OCI-M1 (cell line): ENCODE data around the gene PTCHD1.

Source experiments
- DNase-seq: peaks from one replicate; lab custom pipeline; 2025; lab: John Stamatoyannopoulos, UW

Gene PTCHD1

GRCh38 chrX:23398570-23398969 is 63.9 kb downstream of the PTCHD1 start:
- no peak for DNase-seq

DNA sequence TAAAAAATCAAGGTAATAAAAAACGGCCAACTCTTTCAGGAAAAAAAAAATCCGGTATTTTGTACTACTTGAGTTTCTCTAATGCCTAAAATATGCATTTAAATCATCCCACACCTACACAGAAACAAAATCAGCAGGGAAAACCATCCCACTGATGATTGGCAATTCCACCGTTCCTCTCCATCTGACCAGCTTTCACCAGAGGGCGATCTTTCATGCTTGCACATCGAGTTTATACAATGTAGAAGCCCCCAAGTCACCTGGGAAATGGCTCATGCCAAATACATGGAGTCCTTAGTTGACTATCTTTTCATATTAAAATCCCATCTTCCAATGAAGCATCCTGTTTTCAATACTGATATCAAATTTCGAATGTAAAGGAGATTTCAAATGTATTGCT is 69.2 kb downstream of the PTCHD1 start:
- DNase-seq: no peak

GRCh38 chrX:23422912-23423311 is 88.3 kb downstream of the PTCHD1 start:
- DNase-seq: no peak

- no peak for DNase-seq
Observed at GRCh38 chrX:23434356-23434884, 99.8 kb downstream of the PTCHD1 start.

- no peak for DNase-seq
Observed at GRCh38 chrX:23435108-23435507, 100.5 kb downstream of the PTCHD1 start.

GRCh38 chrX:23435575-23435974 is 100.9 kb downstream of the PTCHD1 start:
- DNase-seq: no peak

DNA sequence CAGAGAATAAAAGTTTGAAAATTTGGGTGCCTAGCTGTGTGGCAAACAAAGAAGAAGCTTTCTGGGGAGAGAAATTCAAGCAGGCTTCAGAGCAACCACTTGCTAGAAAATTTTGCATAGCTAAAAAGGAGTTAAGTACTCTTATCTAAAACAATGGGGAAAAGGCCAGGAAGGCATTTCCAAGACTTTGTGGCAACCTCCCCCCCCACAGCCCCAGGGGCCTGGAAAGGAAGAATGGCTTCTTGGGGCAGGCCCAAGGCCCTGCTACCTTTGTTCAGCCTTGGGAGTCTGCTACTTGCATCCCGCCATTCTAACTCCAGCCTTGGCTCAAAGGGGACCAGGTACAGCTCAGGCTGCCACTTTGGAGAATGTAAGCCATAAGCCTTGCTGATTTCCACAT is 102.2 kb downstream of the PTCHD1 start:
- no peak for DNase-seq

DNA sequence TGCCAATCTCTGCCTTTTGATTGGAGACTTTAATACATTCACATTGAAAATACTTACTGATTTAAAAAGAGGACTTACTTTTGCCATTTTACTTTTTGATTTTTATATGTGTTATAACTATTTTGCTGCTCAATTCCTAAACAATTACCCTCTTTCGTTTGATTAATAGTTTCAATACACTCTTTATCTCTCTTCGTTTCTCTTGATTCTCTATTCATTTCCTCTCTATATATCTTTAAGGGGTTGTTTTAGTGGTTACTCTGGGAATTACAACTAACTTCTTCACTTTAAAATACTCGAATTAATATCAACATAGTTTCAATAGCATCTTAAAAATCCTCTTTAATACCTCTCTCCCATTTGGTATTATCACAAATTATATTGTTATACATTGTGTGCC is 116.6 kb downstream of the PTCHD1 start:
- no peak for DNase-seq
